Dedifferentiated amniotic fluid mesenchymal stem cell (primary cell): ENCODE results near the gene MOSMO.

ENCODE experiments used
- DNase-seq: peaks from one replicate; pipeline ENCODE4 v3.0.0-alpha.2; 2016; ENCODE audit errors: extremely low spot score

The MOSMO gene

GRCh38 chr16:22007509-22008214 lies at the start of gene MOSMO:
MOSMO (plus strand) TSS chr16:22008111; CDS start chr16:22008302, 191 bp downstream.
- peak; percentile 41 for DNase-seq

DNA sequence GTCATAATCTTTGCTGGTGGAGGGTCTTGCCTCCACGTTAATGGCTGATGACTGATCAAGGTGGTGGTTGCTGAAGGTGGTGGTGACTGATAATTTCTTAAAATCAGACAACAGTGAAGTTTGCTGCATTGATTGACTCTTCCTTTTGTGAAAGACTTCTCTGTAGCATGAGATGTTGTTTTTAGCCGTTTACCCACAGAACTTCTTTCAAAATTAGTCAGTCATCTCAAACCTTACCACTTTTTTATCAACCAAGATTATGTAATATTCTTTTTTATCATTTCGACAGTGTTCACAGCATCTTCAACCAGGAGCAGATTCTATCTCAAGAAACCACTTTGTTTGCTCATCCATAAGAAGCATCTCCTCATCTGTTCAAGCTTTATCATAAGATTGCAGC lies 48.9 kb upstream of the MOSMO start:
- DNase-seq = no peak

DNA sequence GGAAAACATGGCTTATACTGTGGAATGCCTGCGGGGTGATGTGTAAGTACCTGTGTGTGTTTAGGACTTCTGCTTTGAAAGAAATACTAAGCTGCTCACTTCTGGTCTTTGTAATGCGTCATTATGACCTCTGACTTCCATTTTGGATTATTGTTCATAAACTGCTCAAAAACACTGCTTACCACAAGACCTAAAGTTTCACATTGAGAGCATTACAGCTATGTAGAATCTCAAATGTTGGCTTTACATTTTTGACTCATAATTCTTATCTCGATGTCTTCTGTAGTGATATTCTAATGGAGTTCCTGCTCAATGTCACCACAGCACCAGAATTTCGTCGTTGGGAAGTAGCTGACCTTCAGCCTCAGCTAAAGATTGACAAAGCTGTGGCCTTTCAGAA lies 45.4 kb upstream of the MOSMO start:
- DNase-seq = no peak

GRCh38 chr16:21963887-21964286 lies 44.0 kb upstream of the MOSMO start:
- DNase-seq = no peak

GRCh38 chr16:21964353-21964752 lies 43.6 kb upstream of the MOSMO start:
- no peak for DNase-seq

GRCh38 chr16:21971856-21972255 lies 36.1 kb upstream of the MOSMO start:
- no peak for DNase-seq

- no peak for DNase-seq
Measured at GRCh38 chr16:21973945-21974344, 34.0 kb upstream of the MOSMO start.

DNA sequence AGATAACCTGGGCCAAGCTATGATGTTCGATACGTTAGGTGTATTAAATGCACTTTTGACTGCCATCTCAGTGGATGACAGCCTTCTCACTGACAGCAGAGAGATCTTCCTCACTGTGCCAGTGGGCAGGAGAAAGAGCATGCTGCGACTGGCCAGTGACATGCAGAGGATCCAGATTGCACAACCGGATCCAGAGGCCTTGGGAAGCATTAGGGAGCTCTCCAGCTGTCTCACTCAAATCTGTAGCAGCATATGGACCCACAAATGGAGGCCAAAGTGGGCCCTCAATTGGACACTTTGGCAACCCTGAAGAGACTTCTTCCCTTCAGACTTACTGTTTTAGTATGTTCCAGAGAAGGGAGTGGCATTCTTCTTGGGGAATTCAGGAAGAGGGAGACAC lies 27.9 kb upstream of the MOSMO start:
- no peak for DNase-seq

DNA sequence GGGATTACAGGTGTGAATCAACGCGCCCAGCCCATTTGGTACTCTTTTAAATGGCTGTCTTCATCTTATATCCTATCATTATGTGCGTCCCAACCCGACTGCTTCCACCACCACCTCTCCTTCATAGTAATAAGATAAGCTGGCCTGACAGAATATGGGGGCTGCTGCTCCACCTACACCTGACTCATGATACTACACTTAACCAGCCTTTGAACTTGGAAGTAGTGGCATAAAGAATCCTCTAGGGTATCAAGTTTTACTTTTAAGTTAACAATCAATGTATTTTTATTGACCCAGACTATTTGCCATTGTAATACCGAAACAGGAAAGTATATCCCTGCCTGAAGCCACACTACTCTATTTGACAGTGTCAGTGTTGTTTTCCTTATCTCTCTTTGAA lies 25.8 kb upstream of the MOSMO start:
- DNase-seq = no peak

DNA sequence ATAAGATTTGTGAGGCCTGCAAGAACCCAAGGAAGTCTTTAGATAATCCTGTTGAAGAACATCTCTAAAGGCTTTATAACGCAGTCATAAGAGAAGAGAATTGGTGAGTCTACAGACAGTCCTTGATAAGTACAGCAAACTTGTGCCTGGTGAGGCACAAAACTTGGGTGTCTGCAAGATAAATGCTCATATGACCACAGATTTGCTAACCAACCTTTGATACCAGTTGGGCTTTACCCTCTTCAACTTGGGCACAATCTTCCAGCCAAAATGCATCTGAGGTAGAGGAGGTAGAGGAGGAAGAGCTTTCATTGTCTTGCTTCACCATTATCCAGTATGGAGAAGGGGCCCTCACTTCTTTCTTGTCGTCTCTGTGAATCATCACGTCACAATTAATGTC lies 23.8 kb upstream of the MOSMO start:
- DNase-seq = no peak

- no peak for DNase-seq
Measured at GRCh38 chr16:21985524-21985923, 22.4 kb upstream of the MOSMO start.

DNA sequence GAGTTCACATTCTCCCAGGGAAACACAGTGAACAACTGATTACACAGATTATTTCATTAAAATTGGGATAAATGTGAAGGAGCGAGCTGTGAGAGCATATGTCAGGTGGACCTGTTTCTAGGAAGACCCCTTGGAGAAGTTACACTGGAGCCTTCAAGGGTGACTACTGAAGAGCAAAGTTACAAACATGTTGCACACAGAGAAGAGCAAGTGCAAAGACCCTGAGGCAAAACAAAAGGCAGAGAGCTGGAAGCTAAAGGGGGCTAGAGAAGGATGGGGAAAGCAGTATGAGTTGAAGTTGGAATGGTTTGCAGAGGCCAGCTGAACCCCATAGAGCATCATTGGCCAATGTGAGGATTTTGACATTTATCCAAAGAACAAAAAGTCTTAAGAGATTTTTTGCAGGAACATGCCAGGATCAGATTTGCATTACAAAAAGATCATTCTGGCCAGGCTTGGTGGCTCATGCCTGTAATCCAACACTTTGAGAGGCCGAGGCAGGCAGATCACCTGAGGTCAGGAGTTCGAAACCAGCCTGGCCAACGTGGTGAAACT lies 21.1 kb upstream of the MOSMO start:
- DNase-seq = no peak

GRCh38 chr16:21987498-21987897 lies 20.4 kb upstream of the MOSMO start:
- no peak for DNase-seq

- no peak for DNase-seq
Measured at GRCh38 chr16:21989133-21989532, 18.8 kb upstream of the MOSMO start.

GRCh38 chr16:21989751-21990150 lies 18.2 kb upstream of the MOSMO start:
- DNase-seq = no peak

GRCh38 chr16:21990381-21990944 lies 17.4 kb upstream of the MOSMO start:
- no peak for DNase-seq

GRCh38 chr16:21991621-21992020 lies 16.3 kb upstream of the MOSMO start:
- DNase-seq = no peak

GRCh38 chr16:21994856-21995465 lies 12.9 kb upstream of the MOSMO start:
- DNase-seq = no peak

- DNase-seq = no peak
Measured at GRCh38 chr16:21996923-21997696, 10.8 kb upstream of the MOSMO start.

DNA sequence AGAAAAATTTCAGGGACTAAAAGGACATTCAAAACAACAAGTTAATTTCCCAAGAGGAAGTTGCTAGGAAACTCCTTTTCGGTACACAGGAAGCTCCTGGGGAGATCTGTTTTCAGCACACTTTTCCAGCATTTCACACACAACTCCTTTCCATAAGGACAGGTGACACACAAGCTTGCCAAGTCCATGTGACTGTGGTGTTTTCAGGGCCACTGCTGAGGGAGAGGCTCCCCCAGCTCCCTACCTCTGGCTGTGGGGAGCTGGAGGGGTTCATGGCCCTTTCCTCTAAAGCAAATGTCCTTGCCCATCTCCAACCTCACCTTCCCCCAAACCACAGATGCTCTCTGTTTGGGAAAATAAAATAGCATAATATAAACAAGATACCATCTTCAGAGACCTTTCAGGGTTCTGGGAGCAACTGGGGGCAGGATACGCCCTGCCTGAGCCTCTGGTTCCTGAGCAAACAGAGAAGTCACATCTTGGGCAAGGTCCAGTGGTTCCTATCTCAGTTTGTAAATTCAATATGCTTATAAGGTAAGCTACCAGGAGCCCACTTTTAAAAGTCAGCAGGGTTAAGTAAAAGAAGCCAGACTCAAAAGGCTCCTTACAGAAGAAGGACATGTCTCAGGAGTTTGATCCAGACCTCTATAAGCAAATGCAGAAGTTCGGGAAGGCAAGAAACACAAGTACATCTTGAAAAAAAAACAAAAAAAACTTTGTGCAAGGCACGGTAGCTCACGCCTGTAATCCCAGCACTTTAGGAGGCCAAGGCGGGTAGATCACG lies 10.0 kb upstream of the MOSMO start:
- no peak for DNase-seq

GRCh38 chr16:22001591-22001990 lies 6.3 kb upstream of the MOSMO start:
- no peak for DNase-seq
